Measurements from ENCODE around the gene CMTM5.

Gene CMTM5

DNA sequence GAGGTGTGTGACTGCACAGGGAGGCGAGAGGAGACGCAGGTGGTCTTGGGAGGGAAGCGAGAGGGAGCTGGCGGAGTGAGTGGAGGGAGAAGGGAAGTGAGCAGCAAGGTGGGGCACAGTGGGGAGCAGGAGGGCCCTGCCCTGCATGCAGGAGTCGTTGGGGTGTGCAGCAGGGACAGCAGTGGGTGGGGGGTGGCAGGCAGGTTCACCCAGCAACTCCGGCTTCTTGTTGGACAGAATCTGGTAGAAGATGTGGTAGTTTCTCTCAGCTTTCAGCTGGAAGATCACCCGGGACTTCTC is 26.2 kb downstream of the CMTM5 start:
- no peak overlapping the region for H3K4me3 ChIP-seq (ENCODE audit: low read depth, low read length)
- TF ChIP-seq, protein P1, sequence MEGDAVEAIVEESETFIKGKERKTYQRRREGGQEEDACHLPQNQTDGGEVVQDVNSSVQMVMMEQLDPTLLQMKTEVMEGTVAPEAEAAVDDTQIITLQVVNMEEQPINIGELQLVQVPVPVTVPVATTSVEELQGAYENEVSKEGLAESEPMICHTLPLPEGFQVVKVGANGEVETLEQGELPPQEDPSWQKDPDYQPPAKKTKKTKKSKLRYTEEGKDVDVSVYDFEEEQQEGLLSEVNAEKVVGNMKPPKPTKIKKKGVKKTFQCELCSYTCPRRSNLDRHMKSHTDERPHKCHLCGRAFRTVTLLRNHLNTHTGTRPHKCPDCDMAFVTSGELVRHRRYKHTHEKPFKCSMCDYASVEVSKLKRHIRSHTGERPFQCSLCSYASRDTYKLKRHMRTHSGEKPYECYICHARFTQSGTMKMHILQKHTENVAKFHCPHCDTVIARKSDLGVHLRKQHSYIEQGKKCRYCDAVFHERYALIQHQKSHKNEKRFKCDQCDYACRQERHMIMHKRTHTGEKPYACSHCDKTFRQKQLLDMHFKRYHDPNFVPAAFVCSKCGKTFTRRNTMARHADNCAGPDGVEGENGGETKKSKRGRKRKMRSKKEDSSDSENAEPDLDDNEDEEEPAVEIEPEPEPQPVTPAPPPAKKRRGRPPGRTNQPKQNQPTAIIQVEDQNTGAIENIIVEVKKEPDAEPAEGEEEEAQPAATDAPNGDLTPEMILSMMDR (IDR thresholded peaks at IDR 0.05; ENCODE audit: low read depth, low read length): no peak

DNA sequence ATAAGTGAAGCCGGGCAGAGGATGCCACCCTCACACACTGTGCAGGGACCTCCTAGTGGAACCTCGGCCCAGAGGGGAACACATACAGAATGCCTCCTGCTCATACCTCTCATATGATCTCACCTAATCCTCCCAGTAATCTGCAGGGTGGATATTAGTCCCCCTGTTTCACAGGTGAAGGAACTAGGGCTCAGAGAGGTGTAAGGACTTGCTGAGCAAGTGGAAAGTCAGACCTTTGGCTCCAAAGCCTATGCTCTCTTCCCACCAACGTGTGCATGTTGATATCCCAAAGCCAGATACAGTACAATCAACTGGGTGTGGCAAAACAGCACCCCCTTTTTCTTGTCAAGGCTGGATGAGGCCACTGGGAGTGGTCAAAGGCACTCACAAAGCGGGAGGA is 27.1 kb downstream of the CMTM5 start:
- no peak overlapping the region for H3K4me3 ChIP-seq (ENCODE audit: low read depth, low read length)
- TF ChIP-seq, protein P1 (IDR thresholded peaks at IDR 0.05; ENCODE audit: low read depth, low read length): no peak

GRCh38 chr14:23404331-23404900 is 27.6 kb downstream of the CMTM5 start:
- TF ChIP-seq, protein P1 (IDR thresholded peaks at IDR 0.05; ENCODE audit: low read depth, low read length): no peak
- H3K4me3 ChIP-seq (ENCODE audit: low read depth, low read length): no peak overlapping the region

GRCh38 chr14:23405096-23405495 is 28.2 kb downstream of the CMTM5 start:
- TF ChIP-seq, protein P1 (IDR thresholded peaks at IDR 0.05; ENCODE audit: low read depth, low read length): no peak
- H3K4me3 ChIP-seq (ENCODE audit: low read depth, low read length): no peak overlapping the region

- TF ChIP-seq, protein P1 (IDR thresholded peaks at IDR 0.05; ENCODE audit: low read depth, low read length): no peak
- H3K4me3 ChIP-seq (ENCODE audit: low read depth, low read length): no peak overlapping the region
Observed at GRCh38 chr14:23405516-23406025, 28.7 kb downstream of the CMTM5 start.

DNA sequence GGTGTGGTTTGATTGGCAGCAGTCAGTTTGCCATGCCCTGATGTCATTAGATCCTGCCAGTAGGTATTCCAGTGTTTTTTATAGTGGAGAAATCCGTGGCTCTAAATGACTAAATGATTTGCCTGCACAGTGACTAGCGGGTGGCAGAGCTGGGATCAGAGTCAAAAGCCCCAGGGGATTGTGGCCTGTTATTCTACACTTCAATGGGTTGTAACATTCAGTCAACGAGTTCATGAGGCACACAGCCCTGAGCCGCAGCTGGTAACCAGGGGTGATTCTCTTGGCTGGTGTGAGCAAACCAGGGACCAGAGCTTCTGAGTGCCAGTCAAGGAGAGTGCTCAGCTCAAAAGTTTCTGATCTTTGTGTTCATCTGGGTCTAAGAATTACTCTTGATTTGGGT is 29.4 kb downstream of the CMTM5 start:
- TF ChIP-seq, protein P1 (IDR thresholded peaks at IDR 0.05; ENCODE audit: low read depth, low read length): no peak
- no peak overlapping the region for H3K4me3 ChIP-seq (ENCODE audit: low read depth, low read length)

DNA sequence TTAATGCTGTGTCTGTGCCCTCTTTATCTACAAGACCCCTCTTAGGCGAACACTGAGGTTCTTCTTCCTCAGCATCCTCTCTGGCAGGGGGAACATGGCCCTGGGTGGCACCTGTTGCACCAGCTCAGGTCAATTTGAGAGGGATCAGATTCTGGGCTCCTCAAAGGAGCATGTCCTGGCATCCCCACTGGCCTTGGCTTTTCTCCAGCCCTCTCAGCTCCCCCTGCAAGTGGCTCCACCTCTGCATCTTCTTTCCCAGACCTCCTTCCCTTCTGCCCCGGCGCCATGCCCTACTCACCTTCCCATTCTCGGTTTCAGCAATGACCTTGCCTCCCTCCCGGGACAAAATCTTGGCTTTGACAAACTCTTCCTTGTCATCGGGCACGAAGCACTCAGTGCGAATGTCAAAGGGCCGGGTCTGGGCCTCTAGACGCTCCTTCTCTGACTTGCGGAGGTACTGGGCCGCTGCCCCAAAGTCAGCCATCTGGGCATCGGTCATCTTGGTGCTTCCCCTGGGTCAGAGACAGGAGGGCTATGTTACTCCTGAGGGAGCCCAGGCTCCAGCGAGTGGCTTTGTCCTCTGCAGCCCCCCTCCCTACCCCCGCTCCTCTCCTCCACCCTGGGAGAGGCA is 30.0 kb downstream of the CMTM5 start:
- H3K4me3 ChIP-seq (ENCODE audit: low read depth, low read length): no peak overlapping the region
- TF ChIP-seq, protein P1 (IDR thresholded peaks at IDR 0.05; ENCODE audit: low read depth, low read length): no peak
